C4-2B (cell line): ENCODE results near the gene LCA5L.

Source experiments
- ZFX ChIP-seq: fragments of 450-650 bp; IDR thresholded peaks from 2 replicates; pipeline ENCODE4 v1.6.1; 2017
- TF ChIP-seq, protein P1 (sequence below): fragments of 450-650 bp; conservative IDR thresholded peaks from 2 replicates; pipeline ENCODE4 v1.5.1; 2017; ENCODE audit warnings: mild to moderate bottlenecking

GRCh38 chr21:39463308-39463707 is 17.7 kb upstream of the LCA5L start:
- TF ChIP-seq, protein P1, sequence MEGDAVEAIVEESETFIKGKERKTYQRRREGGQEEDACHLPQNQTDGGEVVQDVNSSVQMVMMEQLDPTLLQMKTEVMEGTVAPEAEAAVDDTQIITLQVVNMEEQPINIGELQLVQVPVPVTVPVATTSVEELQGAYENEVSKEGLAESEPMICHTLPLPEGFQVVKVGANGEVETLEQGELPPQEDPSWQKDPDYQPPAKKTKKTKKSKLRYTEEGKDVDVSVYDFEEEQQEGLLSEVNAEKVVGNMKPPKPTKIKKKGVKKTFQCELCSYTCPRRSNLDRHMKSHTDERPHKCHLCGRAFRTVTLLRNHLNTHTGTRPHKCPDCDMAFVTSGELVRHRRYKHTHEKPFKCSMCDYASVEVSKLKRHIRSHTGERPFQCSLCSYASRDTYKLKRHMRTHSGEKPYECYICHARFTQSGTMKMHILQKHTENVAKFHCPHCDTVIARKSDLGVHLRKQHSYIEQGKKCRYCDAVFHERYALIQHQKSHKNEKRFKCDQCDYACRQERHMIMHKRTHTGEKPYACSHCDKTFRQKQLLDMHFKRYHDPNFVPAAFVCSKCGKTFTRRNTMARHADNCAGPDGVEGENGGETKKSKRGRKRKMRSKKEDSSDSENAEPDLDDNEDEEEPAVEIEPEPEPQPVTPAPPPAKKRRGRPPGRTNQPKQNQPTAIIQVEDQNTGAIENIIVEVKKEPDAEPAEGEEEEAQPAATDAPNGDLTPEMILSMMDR = no peak
- TF ChIP-seq ZFX = no peak
